ENCODE data around the gene PPIA.

PPIA gene

GRCh38 chr7:44765579-44766415 is 30.7 kb upstream of the PPIA start:
- TF ChIP-seq CTCF (IDR thresholded peaks at IDR 0.05; ENCODE audit: extremely low read depth, missing control alignments): no peak
- no peak for DNase-seq (ENCODE audit: low spot score)

- no peak for TF ChIP-seq CTCF (IDR thresholded peaks at IDR 0.05; ENCODE audit: extremely low read depth, missing control alignments)
- no peak for DNase-seq (ENCODE audit: low spot score)
These were observed 30.1 kb upstream of the PPIA start for GRCh38 chr7:44766416-44766801.

- no peak for TF ChIP-seq CTCF (IDR thresholded peaks at IDR 0.05; ENCODE audit: extremely low read depth, missing control alignments)
- DNase-seq (ENCODE audit: low spot score): no peak
These were observed 29.2 kb upstream of the PPIA start for GRCh38 chr7:44767134-44767911.

- no peak for TF ChIP-seq CTCF (IDR thresholded peaks at IDR 0.05; ENCODE audit: extremely low read depth, missing control alignments)
- peak; percentile 84 for DNase-seq (ENCODE audit: low spot score)
These were observed 28.4 kb upstream of the PPIA start for GRCh38 chr7:44767912-44768627.

GRCh38 chr7:44768628-44769371 is 27.7 kb upstream of the PPIA start:
- no peak for TF ChIP-seq CTCF (IDR thresholded peaks at IDR 0.05; ENCODE audit: extremely low read depth, missing control alignments)
- no peak for DNase-seq (ENCODE audit: low spot score)

- no peak for TF ChIP-seq CTCF (IDR thresholded peaks at IDR 0.05; ENCODE audit: extremely low read depth, missing control alignments)
These were observed 27.1 kb upstream of the PPIA start for GRCh38 chr7:44769376-44769775.

More at GRCh38 chr7:44769376-44769775, 27.1 kb upstream of the PPIA start:
- DNase-seq (ENCODE audit: low spot score): peak; percentile 23
